HG03520 (cell line): ENCODE results near the gene TREML4.
A peak's percentile ranks its signal among the peaks of the same experiment; 100 is the strongest.

Source experiments
- ATAC-seq: cut with Tn5 transposase; IDR thresholded peaks from one replicate; pipeline ENCODE4 v1.9.1; 2021; ENCODE audit warnings: mild to moderate bottlenecking, moderate library complexity; ENCODE audit not compliant: unreplicated experiment

TREML4 gene

GRCh38 chr6:41247882-41248705, 19.9 kb downstream of the TREML4 start:
- no peak for ATAC-seq

GRCh38 chr6:41252401-41253169, 24.4 kb downstream of the TREML4 start:
- no peak for ATAC-seq

DNA sequence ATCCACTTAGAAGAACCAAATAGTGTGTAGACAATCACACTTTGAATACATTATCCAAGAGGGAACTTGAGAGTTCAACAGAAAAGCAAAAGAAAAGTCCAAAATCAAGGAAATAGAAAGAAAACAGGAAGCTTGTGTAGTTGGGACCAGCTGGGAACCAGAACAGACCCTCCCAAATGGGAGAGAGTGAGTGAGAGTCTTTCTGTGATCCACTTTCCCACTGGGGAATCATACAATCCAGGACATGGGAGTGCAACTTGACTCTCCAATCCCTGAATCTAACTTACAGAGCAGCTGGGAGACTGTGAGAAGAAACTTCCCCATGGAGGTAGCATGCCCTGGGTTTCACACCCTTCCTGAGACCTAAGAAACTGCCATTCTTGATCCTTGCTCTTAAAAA, 27.0 kb downstream of the TREML4 start:
- no peak for ATAC-seq

DNA sequence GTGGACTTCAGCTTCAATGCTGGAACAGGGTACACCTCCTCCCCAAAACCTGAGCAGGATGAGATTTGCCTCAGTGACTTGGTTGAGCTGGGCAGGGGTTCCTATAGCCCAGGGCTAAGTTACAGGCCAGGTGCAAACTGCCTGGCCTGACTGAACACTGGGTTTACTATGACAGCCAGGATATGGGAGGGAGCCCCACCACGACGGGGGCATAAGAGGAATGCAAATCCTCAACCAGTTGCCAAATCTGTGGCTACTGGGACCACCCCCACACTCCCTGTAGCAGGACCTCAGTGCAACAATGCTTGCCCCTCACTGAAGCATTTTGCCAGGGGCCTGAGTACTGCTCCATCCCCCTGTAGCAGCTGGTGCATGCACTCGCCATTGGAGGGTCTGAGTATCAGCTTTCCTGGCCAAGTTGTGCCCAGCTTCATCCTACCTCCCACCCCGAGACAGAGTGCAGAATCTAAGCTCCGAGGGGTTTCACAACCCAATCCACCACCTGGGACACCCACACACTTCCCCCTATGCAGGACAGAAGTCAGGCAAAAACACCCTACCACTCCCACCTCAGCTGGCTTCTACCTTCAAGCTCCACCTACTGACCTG, 27.6 kb downstream of the TREML4 start:
- peak; percentile 15 for ATAC-seq

GRCh38 chr6:41256383-41256782, 28.2 kb downstream of the TREML4 start:
- ATAC-seq: peak; percentile 85

GRCh38 chr6:41257369-41258195, 29.4 kb downstream of the TREML4 start:
- ATAC-seq: no peak

- ATAC-seq: no peak
Measured at GRCh38 chr6:41258196-41258493, 30.0 kb downstream of the TREML4 start.

GRCh38 chr6:41262401-41262800, 34.3 kb downstream of the TREML4 start:
- ATAC-seq: no peak

DNA sequence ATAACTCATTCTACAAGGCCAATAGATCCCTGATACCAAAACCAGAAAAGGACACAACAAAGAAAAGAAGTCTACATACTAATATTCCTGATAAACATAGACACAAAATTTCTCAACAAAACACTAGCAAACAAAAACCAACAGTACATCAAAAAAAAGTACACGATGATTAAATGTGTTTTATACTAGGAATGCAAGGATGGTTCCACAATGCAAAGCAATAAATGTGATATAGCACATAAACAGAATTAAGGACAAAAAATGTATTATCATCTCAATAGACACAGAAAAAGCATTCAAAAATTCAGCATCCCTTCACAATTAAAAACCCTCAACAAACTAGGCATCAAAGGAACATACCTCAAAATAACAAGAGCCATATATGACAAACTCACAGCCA, 35.1 kb downstream of the TREML4 start:
- no peak for ATAC-seq

- no peak for ATAC-seq
Measured at GRCh38 chr6:41266541-41266940, 38.4 kb downstream of the TREML4 start.

GRCh38 chr6:41268478-41268877, 40.3 kb downstream of the TREML4 start:
- no peak for ATAC-seq

DNA sequence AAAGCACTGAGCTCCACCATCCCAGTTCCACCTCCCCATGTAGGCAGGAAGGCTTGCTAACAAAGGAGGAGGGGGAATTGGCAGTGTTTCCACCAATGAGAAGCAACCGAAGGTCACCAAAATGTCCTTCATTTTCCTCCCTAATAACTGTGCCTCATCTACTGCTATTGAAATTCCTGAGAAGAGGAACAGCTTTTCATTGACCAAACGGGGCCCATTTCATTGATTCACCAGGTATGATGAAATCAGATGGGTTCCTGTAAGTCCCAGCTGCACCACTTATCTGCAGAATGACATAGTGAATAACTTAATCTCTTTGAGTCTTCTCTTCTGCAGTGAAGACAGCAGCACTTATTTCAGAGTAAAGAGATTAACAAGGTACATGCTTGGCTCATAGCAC, 41.0 kb downstream of the TREML4 start:
- ATAC-seq: no peak

DNA sequence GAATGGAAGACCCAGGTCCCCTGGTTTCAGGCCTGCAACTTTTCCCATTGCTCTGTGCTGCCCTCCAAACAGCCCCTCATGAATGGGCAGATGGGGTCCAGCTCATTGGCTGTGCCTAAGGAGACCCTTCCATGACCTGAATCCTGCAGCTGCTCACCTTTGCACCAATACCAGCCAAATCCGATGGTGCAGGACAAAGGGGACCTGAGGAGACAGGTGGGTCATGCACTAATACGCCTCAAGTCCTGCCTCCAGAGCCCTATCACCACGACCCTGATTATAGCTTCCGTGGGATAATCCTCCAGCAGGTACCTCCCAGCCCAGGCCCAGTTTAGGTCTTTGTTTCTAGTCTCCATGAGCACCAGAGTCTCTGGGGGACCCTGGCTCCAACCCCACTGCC, 41.6 kb downstream of the TREML4 start:
- ATAC-seq: no peak

DNA sequence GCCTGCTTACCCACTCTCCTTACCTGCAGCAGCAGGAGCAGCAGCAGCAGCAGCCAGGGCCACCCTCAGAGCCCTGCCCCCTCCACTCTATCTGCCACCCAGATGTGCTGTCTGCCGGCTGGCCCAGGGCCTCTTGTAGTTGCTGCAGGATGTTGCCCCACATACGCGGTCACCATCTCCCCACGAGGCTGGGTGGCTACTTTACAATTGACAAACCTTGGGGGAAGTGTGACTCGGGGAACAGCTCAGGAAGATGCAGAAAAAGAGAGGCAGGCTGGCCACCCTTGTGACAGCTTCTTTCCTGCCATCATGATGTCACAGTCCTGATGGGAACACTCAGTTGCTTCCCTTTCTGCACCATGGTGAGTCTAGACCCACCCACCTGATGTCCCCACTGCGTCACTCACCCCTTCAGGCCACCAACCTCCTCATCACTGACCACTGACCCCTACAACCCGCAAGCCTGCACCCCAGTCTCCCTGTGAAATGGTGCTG, 43.8 kb downstream of the TREML4 start:
- no peak for ATAC-seq

- ATAC-seq: no peak
Measured at GRCh38 chr6:41272591-41273240, 44.6 kb downstream of the TREML4 start.

GRCh38 chr6:41273714-41274113, 45.6 kb downstream of the TREML4 start:
- ATAC-seq: no peak

- no peak for ATAC-seq
Measured at GRCh38 chr6:41274256-41274655, 46.1 kb downstream of the TREML4 start.

- no peak for ATAC-seq
Measured at GRCh38 chr6:41275489-41275888, 47.3 kb downstream of the TREML4 start.

- no peak for ATAC-seq
Measured at GRCh38 chr6:41277605-41278004, 49.5 kb downstream of the TREML4 start.

GRCh38 chr6:41278699-41279405, 50.7 kb downstream of the TREML4 start:
- no peak for ATAC-seq
